Measurements from ENCODE around the gene JAKMIP3.

The JAKMIP3 gene

GRCh38 chr10:132078746-132079345 is 13.1 kb downstream of the JAKMIP3 start:
- TF ChIP-seq TAF1 (IDR thresholded peaks at IDR 0.05; ENCODE audit: borderline replicate concordance, insufficient read depth, low read length) (no peak), SIN3A (IDR thresholded peaks at IDR 0.05; ENCODE audit: borderline replicate concordance, insufficient read depth, low read length) (no peak), FOXP2 (optimal IDR thresholded peaks at IDR 0.05; ENCODE audit: borderline replicate concordance, extremely low read depth, extremely low read length, insufficient read depth) (no peak), POLR2AphosphoS5 (IDR thresholded peaks at IDR 0.05; ENCODE audit: low read depth, low read length) (no peak)
- TF ChIP-seq, protein P1, sequence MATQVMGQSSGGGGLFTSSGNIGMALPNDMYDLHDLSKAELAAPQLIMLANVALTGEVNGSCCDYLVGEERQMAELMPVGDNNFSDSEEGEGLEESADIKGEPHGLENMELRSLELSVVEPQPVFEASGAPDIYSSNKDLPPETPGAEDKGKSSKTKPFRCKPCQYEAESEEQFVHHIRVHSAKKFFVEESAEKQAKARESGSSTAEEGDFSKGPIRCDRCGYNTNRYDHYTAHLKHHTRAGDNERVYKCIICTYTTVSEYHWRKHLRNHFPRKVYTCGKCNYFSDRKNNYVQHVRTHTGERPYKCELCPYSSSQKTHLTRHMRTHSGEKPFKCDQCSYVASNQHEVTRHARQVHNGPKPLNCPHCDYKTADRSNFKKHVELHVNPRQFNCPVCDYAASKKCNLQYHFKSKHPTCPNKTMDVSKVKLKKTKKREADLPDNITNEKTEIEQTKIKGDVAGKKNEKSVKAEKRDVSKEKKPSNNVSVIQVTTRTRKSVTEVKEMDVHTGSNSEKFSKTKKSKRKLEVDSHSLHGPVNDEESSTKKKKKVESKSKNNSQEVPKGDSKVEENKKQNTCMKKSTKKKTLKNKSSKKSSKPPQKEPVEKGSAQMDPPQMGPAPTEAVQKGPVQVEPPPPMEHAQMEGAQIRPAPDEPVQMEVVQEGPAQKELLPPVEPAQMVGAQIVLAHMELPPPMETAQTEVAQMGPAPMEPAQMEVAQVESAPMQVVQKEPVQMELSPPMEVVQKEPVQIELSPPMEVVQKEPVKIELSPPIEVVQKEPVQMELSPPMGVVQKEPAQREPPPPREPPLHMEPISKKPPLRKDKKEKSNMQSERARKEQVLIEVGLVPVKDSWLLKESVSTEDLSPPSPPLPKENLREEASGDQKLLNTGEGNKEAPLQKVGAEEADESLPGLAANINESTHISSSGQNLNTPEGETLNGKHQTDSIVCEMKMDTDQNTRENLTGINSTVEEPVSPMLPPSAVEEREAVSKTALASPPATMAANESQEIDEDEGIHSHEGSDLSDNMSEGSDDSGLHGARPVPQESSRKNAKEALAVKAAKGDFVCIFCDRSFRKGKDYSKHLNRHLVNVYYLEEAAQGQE (IDR thresholded peaks at IDR 0.05; ENCODE audit: insufficient read depth in 1 of 2, low read depth in 2 of 2, low read length in 2 of 2) = no peak

- TF ChIP-seq SIN3A (IDR thresholded peaks at IDR 0.05; ENCODE audit: borderline replicate concordance, insufficient read depth, low read length) (no peak), TAF1 (IDR thresholded peaks at IDR 0.05; ENCODE audit: borderline replicate concordance, insufficient read depth, low read length) (no peak), FOXP2 (optimal IDR thresholded peaks at IDR 0.05; ENCODE audit: borderline replicate concordance, extremely low read depth, extremely low read length, insufficient read depth) (no peak), POLR2AphosphoS5 (IDR thresholded peaks at IDR 0.05; ENCODE audit: low read depth, low read length) (no peak)
- TF ChIP-seq, protein P1 (IDR thresholded peaks at IDR 0.05; ENCODE audit: insufficient read depth in 1 of 2, low read depth in 2 of 2, low read length in 2 of 2) = no peak
Measured at GRCh38 chr10:132094581-132095234, 29.0 kb downstream of the JAKMIP3 start.

DNA sequence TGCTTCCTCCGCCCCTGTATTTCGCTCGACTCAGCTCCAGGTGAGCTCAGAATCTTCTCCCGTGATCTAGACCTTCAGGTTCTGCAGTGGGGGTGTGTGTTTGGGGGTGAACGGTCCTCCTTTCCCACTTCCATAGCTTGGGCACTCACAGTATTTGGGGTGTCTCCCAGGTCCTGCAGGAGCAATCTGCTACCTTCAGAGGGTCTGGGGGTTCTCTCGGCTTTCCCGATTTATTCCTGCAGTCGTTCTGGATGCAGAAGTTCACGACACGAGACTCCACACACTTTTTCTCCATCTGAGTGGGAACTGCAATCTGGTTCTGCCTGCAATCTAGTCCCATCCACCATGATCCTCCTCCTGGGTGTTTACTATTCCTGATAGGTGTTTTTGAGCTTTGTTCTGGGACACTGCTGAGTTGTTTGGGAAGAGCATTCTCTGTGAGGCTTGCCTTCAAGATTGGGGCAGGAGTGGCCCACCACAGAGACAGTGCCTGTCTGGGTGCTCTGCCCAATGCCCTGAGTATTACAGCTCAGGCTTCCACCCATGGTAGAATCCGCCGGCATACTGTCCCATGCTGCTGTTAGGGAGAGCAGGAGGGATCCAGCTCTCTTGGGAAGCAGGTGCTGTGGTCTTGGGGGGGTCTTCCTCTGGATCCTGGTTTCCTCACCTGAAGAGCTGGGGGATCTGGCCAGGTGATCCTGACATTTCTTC is 29.8 kb downstream of the JAKMIP3 start:
- TF ChIP-seq POLR2AphosphoS5 (IDR thresholded peaks at IDR 0.05; ENCODE audit: low read depth, low read length) (no peak), FOXP2 (optimal IDR thresholded peaks at IDR 0.05; ENCODE audit: borderline replicate concordance, extremely low read depth, extremely low read length, insufficient read depth) (no peak), SIN3A (IDR thresholded peaks at IDR 0.05; ENCODE audit: borderline replicate concordance, insufficient read depth, low read length) (no peak), TAF1 (IDR thresholded peaks at IDR 0.05; ENCODE audit: borderline replicate concordance, insufficient read depth, low read length) (no peak)
- TF ChIP-seq, protein P1 (IDR thresholded peaks at IDR 0.05; ENCODE audit: insufficient read depth in 1 of 2, low read depth in 2 of 2, low read length in 2 of 2) = no peak

GRCh38 chr10:132096223-132096622 is 30.5 kb downstream of the JAKMIP3 start:
- TF ChIP-seq FOXP2 (optimal IDR thresholded peaks at IDR 0.05; ENCODE audit: borderline replicate concordance, extremely low read depth, extremely low read length, insufficient read depth) = no peak
- TF ChIP-seq TAF1 (IDR thresholded peaks at IDR 0.05; ENCODE audit: borderline replicate concordance, insufficient read depth, low read length) = no peak
- no peak for TF ChIP-seq POLR2AphosphoS5 (IDR thresholded peaks at IDR 0.05; ENCODE audit: low read depth, low read length)
- TF ChIP-seq, protein P1 (IDR thresholded peaks at IDR 0.05; ENCODE audit: insufficient read depth in 1 of 2, low read depth in 2 of 2, low read length in 2 of 2) = no peak
- TF ChIP-seq SIN3A (IDR thresholded peaks at IDR 0.05; ENCODE audit: borderline replicate concordance, insufficient read depth, low read length) = no peak
